Measurements from ENCODE around the gene BMPR1A.

- TF ChIP-seq CTCF (IDR thresholded peaks at IDR 0.05) (no peak), ZFX (IDR thresholded peaks at IDR 0.05; ENCODE audit: borderline replicate concordance) (no peak)
These were observed 201.9 kb downstream of the BMPR1A start, which contains the start of gene SNCG for GRCh38 chr10:86958116-86958900.
